GM08714 (cell line): Measurements from ENCODE around the gene GATB.

Source experiments
- H3K4me3 ChIP-seq: fragments of 200-500 bp; sonication (Bioruptor generic); 2 replicates; pipeline ENCODE4 v1.5.1; 2014; ENCODE audit warnings: mild to moderate bottlenecking, low read length, inconsistent platforms
- ZNF274 ChIP-seq: IDR thresholded peaks from 2 replicates; pipeline ENCODE4 v1.6.1; 2012; ENCODE audit warnings: mild to moderate bottlenecking, low read depth, low read length

GATB gene, protein sequence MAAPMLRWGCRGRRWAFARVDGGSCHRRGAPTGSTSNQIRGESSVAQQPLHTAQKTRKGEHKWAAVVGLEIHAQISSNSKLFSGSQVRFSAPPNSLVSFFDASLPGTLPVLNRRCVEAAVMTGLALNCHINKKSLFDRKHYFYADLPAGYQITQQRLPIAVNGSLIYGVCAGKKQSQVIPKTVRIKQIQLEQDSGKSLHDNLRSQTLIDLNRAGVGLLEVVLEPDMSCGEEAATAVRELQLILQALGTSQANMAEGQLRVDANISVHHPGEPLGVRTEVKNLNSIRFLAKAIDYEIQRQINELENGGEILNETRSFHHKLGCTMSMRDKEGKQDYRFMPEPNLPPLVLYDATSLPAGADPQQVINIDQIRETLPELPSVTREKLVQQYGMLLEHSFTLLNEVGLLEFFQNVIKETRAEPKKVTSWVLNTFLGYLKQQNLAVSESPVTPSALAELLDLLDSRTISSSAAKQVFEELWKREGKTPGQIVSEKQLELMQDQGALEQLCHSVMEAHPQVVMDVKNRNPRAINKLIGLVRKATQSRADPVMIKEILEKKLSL

DNA sequence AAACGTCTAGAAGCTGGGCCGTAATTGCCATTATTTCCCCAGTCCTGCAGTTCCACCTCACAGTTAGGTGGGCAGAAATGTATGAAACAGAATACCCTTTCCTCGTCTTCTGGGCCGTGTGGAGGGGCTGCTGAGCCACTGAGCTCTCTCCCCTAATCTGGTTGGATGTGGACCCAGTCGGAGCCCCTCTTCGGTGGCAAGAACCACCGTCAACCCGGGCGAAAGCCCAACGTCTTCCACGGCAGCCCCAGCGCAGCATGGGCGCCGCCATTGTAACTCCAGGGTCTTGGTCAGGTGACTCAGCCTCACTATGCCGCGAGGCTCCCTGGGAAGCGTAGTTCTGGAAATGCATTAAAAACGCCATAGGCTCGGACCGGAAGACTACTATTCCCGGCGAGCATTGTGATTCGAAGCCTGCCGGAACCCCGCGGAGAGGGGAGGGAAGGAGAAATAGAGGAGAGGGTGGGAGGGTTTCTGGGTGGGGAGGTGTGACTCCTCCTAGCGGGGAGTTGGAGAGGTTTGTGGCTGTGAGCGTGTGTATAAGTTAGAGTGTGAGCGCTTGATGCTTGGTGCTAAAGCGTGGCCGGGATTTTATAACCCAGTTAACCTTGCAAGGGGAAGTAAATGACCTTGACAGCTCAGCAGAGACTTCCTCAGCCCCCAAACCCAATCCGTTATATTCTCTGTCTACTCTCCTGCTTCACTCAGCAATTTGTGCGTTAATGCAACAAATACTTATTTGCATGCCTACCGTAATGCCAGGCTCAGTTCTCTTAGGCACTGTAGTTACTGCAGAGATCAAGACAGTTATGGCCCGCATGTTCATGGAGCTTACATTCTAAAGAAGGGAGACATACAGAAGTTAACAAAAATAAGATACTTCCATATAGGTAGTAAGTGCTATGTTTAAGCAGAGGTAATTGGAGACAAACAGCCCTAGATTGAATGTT, at the start of gene GATB:
TSS of gene GATB (minus strand) at position 296 of the 950 bp plus-strand sequence. CDS start at position 271, 25 bp downstream.
- TF ChIP-seq ZNF274, result no peak
- H3K4me3 ChIP-seq, result peak within 1 kb of the TSS; percentile 92

DNA sequence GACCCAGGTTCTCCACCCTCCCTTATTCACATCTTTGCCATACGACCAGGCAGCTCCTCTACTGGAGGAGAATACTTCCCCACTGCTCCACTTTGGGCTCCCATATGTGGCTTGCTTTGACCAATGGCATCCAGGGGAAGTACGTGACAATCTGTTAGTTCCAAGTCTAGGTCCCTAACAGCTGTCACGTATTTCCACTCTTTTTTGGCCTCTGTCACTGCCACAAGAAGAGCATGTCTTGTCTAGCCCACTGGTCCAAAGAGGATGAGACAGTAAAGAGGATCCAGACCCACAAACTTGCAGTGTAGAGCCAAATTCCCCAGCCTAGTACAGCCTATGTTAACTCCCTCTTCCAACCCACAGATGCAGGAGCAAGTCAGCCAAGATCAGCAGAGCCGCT, 49.7 kb upstream of the GATB start:
- H3K4me3 ChIP-seq, result no peak overlapping the region
- no peak for TF ChIP-seq ZNF274

DNA sequence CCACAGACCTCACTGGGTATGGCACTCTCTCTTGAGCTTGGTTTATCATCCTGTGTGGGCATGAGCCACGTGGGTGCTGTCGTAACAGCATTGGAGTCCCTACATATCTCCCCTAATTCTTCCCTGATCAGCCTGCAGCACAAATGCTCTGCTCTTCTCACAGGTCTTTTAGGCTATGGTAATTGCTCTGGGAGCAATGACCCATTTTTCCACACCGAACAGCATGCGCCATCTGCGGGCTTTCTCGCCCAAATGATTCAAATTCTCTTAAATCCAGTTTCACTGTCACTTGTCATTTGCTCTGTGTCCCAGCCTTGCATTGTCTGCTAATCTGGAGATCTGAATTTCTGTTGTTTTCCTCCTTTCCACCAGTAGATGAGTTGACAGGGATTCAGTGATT, 48.9 kb upstream of the GATB start:
- no peak for TF ChIP-seq ZNF274

DNA sequence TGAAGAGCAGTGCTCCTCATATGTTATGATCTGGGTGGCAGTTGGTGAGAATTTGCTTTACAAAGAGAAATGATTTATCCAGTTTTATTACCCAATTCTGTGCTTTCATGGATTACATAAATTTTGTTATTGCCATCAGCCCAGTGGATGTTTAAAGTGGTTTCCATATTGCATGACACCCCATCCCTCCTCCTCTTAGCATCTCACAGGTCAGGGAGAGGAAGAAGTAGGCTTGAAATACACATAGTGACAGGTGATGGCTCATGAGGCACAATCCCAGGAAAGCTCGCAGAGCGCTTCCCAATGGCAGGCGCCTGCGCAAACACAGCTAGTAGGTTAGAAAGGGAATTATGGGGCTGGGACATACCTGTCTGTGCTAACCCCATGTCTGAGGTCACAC, 47.7 kb upstream of the GATB start:
- no peak for TF ChIP-seq ZNF274
- H3K4me3 ChIP-seq, result no peak overlapping the region

More for the DNA sequence above, 48.9 kb upstream of the GATB start:
- H3K4me3 ChIP-seq, result no peak overlapping the region

DNA sequence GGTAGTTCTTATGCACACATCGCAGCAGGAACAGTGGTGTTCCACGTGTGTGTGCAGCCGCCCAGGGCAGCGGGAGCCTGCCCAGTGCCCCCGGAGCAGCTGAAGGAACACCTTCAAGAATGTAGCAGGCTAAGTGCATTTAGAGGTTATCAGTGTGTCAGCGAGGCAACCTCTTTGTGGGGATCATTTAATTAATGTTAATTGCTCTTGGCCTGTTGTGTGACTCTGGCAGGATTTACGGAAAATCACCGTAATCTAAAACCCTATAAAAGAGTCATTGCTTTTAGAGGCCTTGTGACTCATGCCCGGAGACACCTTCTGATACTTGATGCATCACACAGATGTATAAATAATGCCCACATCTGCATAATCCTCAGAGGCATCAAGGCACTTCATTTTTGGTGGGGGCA, 47.3 kb upstream of the GATB start:
- H3K4me3 ChIP-seq, result no peak overlapping the region
- no peak for TF ChIP-seq ZNF274

DNA sequence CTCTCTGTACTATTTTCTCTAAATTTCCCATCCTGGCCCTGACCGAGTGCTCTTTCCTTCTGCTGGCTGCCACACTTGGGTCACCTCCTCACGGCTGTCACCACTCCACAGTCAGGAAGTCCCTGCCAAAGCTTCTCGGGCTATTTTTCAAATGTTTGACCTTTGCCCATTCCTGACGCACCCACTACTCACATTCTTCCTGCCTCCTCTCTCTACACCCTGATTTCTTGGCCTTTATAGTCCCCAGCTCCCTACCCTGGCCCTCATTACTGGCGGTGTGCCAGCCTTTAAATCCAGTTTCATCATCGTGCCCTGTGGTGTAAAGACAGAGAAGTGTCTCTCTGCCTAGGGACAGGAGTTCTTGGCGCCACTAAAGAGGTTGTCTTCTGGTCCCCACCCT, 46.4 kb upstream of the GATB start:
- TF ChIP-seq ZNF274, result no peak
- no peak overlapping the region for H3K4me3 ChIP-seq

DNA sequence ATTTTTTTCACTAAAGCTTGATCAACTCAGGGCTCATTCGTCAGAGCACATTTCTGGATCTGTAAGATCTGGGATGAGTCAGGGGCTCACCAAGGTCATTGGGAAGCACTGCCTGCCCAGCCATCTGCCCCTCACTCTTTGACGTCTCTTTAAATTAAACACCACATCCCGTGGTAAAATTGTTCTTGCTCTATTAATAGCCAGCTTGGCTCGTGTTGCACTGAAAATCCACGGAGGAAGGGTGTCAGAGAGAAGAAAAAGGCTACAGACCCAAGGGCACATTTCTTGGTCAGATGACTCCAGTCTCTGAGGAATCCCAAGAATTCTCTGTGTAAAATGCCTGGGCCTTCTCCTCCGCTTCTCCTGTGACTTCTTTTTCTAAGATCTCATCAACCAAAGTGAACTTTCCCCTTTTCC, 45.7 kb upstream of the GATB start:
- TF ChIP-seq ZNF274, result no peak
- no peak overlapping the region for H3K4me3 ChIP-seq

DNA sequence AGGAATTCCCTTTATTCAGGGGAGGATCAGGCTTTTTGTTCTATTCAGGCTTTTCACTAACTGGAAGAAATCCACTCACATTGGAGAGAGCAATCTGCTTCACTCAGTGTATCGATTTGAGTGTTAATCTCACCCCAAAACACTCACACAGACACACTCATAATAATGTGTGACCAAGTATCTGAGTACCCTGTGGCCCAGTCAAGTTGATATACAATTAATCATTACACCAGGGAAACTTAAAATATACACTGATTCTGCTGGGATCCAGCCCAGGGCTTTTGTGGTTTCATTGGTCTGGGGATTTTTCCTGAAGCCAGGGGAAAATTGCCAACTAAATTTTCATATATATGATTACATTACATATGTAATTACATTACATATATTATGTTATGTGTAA, 44.0 kb upstream of the GATB start:
- no peak overlapping the region for H3K4me3 ChIP-seq

DNA sequence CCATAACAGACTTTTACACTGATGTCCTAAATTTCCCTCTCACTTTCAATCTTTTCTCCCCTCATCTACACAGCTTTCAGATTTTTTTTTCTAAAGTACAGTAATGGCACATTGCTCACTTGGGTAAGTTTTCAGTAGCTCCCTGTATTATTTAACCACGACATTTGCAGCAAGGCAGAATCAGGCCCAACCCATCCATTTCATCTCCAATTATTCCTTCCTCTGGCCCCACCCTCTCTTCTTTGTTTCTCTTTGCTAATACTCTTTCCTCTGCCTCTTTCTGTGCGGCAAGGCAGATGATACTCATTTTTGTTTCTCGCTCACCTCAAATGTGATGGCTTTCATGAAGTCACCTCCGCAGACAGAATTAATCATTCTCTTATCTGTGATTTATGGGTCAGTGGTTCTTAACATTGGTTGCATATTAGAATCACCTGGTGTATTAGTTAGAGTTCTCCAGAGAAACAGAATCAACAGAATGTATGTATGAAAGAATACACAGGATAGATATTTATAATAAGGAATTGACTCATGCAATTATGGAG, 43.4 kb upstream of the GATB start:
- TF ChIP-seq ZNF274, result no peak
- H3K4me3 ChIP-seq, result no peak overlapping the region

More for the DNA sequence above, 44.0 kb upstream of the GATB start:
- TF ChIP-seq ZNF274, result no peak

DNA sequence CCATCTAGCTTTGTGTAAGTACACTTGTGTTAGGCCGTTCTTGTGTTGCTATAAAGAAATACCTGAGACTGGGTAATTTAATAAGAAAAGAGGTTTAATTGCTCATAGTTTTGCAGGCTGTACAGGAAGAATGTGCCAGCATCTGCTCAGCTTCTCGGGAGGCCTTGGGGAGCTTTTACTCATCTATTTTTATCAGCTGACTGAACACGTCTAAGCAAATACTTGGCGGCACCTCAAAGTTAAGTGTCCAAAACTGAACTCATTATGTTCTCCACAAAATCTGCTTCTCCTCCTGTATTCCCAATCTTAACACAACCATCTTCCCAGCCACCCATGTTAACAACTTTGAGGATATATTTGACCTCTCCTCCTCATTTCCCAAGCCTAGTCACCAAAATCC, 42.4 kb upstream of the GATB start:
- no peak for TF ChIP-seq ZNF274
- no peak overlapping the region for H3K4me3 ChIP-seq

DNA sequence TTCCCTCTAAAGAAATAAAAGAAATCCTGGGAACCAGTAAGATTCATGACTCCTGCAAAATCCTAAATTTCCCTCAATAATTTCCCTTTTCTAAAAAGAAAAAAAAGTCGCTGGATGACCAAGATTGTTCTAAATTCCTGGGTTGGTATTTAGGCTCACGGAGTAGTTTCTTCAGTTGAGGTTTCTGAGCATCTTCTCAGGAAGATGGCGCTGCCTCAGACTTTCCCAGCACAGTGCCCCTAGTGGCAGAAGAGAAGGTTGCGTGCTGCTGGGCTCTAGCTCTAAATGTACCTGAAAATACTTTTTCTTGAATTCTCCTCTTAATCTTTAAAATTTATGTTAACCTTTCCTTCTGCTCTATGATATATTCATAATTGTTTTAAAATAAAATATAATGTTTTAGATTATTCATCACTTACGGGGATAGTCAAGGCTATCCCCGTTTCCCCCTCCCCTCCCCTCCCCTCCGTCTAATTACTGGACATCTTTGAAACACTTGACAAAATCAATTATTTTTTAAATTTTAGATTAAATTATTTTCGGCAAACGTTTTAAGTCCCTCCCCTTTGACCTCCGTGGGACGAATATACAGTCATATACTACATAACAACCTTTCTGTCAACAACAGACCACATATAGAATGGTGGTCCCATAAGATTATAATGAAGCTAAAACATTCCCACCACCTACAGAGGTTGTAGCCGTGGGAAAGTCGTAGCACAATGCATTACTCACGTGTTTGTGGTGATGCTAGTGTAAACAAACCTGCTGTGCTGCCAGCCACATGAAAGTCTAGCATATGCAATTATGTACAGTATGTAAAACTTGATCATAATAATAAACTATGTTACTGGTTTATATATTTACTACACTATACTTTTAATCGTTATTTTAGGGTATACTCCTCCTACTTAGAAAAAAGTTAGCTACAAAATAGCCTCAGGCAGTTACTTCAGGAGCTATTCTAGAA, 41.0 kb upstream of the GATB start:
- no peak overlapping the region for H3K4me3 ChIP-seq
- TF ChIP-seq ZNF274, result no peak

DNA sequence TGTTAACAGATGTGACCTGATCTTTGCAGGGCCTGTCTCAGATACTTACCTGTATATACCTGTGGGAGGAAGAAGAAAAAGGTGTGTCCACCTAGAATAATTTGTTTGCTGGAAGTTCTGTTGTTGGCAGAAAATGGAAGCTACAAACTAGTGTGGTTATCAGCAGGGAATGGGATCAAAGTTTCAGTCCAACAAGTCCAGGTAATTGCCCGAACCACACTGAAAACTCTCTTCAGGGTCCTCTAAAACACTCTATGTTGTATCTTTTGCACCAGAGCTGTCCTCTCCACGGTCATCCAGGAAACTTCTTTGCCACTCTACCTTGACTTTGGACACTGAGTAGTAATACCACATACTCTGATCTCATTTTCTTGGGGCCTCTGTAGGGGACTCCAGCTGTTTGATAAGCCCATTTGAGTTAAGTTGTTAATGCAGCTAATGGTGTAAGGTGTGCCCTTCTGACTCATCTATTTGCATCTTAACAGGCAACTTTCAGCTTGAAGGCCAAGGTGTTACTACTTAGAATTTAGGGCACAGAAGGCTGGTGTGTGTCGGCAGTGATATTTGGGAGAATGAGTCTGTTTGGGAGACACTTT, 38.7 kb upstream of the GATB start:
- TF ChIP-seq ZNF274, result no peak
- H3K4me3 ChIP-seq, result no peak overlapping the region
